GM18858 (cell line): ENCODE measurements around the gene WDR37.
"Not testable (repeated sequence)": the region's sequence is repeated elsewhere in the genome, so short reads cannot be mapped to it uniquely, and the experiment has no call there.

Experiments used
- ATAC-seq: cut with Tn5 transposase; IDR thresholded peaks from one replicate; pipeline ENCODE4 v1.9.1; 2021; ENCODE audit not compliant: unreplicated experiment

The WDR37 gene

GRCh38 chr10:1151076-1152033, 95.2 kb downstream of the WDR37 start:
- ATAC-seq: no peak

- ATAC-seq: no peak
Measured at GRCh38 chr10:1152386-1153250, 96.4 kb downstream of the WDR37 start.

GRCh38 chr10:1153251-1153763, 97.1 kb downstream of the WDR37 start:
- ATAC-seq: no peak

- no peak for ATAC-seq
Measured at GRCh38 chr10:1153805-1154351, 97.7 kb downstream of the WDR37 start.

GRCh38 chr10:1154531-1155295, 98.5 kb downstream of the WDR37 start:
- no peak for ATAC-seq

GRCh38 chr10:1155791-1156615, 99.8 kb downstream of the WDR37 start:
- no peak for ATAC-seq

GRCh38 chr10:1156616-1156886, 100.4 kb downstream of the WDR37 start:
- no peak for ATAC-seq

GRCh38 chr10:1156921-1157614, 100.9 kb downstream of the WDR37 start:
- no peak for ATAC-seq

GRCh38 chr10:1157615-1157933, 101.4 kb downstream of the WDR37 start:
- no peak for ATAC-seq

GRCh38 chr10:1158066-1158465, 101.9 kb downstream of the WDR37 start:
- no peak for ATAC-seq

GRCh38 chr10:1158536-1158935, 102.4 kb downstream of the WDR37 start:
- ATAC-seq: not testable (repeated sequence)

GRCh38 chr10:1159131-1160061, 103.2 kb downstream of the WDR37 start:
- no peak for ATAC-seq

GRCh38 chr10:1160561-1161314, 104.6 kb downstream of the WDR37 start:
- no peak for ATAC-seq

GRCh38 chr10:1161315-1161673, 105.1 kb downstream of the WDR37 start:
- not testable (repeated sequence) for ATAC-seq

GRCh38 chr10:1162481-1163203, 106.5 kb downstream of the WDR37 start:
- no peak for ATAC-seq

- ATAC-seq: no peak
Measured at GRCh38 chr10:1163204-1163660, 107.0 kb downstream of the WDR37 start.

- no peak for ATAC-seq
Measured at GRCh38 chr10:1163831-1164230, 107.6 kb downstream of the WDR37 start.
